ENCODE measurements around the gene CFAP299.

DNA sequence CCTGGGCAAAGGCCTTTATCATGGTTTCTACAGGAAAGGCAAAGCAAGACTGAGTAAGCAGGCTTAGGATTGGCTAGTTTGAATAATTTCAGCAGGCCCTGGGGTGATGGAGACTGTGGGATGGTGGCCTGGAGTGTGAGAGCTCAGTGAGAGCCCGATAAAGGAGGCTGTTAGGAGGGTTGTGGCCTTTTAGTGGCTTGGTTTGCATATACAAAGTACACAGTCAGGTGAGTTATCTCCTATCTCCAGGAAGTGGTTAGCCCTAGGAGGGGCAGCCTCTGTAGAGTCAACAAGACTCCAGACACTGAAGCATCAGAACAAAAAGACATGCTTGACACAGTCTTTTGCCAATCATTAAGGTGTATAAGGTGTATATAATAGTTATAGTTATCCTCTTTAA is 157.2 kb downstream of the CFAP299 start:
- TF ChIP-seq, protein P1, sequence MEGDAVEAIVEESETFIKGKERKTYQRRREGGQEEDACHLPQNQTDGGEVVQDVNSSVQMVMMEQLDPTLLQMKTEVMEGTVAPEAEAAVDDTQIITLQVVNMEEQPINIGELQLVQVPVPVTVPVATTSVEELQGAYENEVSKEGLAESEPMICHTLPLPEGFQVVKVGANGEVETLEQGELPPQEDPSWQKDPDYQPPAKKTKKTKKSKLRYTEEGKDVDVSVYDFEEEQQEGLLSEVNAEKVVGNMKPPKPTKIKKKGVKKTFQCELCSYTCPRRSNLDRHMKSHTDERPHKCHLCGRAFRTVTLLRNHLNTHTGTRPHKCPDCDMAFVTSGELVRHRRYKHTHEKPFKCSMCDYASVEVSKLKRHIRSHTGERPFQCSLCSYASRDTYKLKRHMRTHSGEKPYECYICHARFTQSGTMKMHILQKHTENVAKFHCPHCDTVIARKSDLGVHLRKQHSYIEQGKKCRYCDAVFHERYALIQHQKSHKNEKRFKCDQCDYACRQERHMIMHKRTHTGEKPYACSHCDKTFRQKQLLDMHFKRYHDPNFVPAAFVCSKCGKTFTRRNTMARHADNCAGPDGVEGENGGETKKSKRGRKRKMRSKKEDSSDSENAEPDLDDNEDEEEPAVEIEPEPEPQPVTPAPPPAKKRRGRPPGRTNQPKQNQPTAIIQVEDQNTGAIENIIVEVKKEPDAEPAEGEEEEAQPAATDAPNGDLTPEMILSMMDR (IDR thresholded peaks at IDR 0.05; ENCODE audit: insufficient read depth, low read depth, low read length) = no peak
- no peak for TF ChIP-seq EZH2 (IDR thresholded peaks at IDR 0.05; ENCODE audit: insufficient read depth, low read length)
